Neuronal stem cell (in vitro differentiated cells): Measurements from ENCODE around the gene BCL2.

Source experiments
- DNase-seq: peaks from one replicate; pipeline ENCODE4 v3.0.0-alpha.2; 2013; ENCODE audit warnings: low spot score
- H2AFZ ChIP-seq: one replicate; pipeline ENCODE4 v1.6.1; 2013; ENCODE audit warnings: mild to moderate bottlenecking, low read length, inconsistent platforms
- H2AK5ac ChIP-seq: 2 replicates; pipeline ENCODE4 v1.6.1; 2013; ENCODE audit warnings: low read depth, mild to moderate bottlenecking, inconsistent platforms, low read length, moderate library complexity, mixed read lengths
- H2BK120ac ChIP-seq: 2 replicates; pipeline ENCODE4 v1.6.1; 2013; ENCODE audit warnings: low read depth, mild to moderate bottlenecking, inconsistent platforms, low read length, moderate library complexity, mixed read lengths
- H2BK12ac ChIP-seq: one replicate; pipeline ENCODE4 v1.6.1; 2013; ENCODE audit warnings: low read length, inconsistent platforms
- H2BK15ac ChIP-seq: 2 replicates; pipeline ENCODE4 v1.6.1; 2013; ENCODE audit warnings: mild to moderate bottlenecking, low read length, inconsistent platforms, mixed read lengths
- H2BK5ac ChIP-seq: one replicate; pipeline ENCODE4 v1.6.1; 2013; ENCODE audit warnings: inconsistent platforms, mild to moderate bottlenecking, low read length, moderate library complexity
- H3K14ac ChIP-seq: one replicate; pipeline ENCODE4 v1.6.1; 2013; ENCODE audit warnings: low read length, inconsistent platforms
- H3K18ac ChIP-seq: 2 replicates; pipeline ENCODE4 v1.6.1; 2013; ENCODE audit warnings: low read length, inconsistent platforms
- H3K23ac ChIP-seq: 2 replicates; pipeline ENCODE4 v1.6.1; 2013; ENCODE audit warnings: low read depth, mild to moderate bottlenecking, mixed read lengths, low read length, inconsistent platforms; ENCODE audit not compliant: poor library complexity
- H3K27ac ChIP-seq: replicated peaks from 3 replicates; pipeline ENCODE4 v1.5.1; 2013; ENCODE audit warnings: low read length, inconsistent platforms
- H3K27me3 ChIP-seq, 3 experiments: 2 replicates each; pipeline ENCODE4 v1.6.1; 2013; ENCODE audit warnings: low read length in 3 of 3, mild to moderate bottlenecking in 2 of 3, inconsistent platforms in 1 of 3, low read depth in 1 of 3, mixed read lengths in 1 of 3, moderate library complexity in 1 of 3; ENCODE audit not compliant: control insufficient read depth in 3 of 3, insufficient read depth in 3 of 3
- H3K36me3 ChIP-seq, 2 donors: replicated peaks in 1 of 2; 2 replicates each; pipeline ENCODE4 v1.6.1; 2013; ENCODE audit warnings: low read length in 2 of 2; ENCODE audit not compliant: control insufficient read depth in 2 of 2, insufficient read depth in 2 of 2
- H3K4ac ChIP-seq: 2 replicates; pipeline ENCODE4 v1.6.1; 2013; ENCODE audit warnings: inconsistent platforms, mild to moderate bottlenecking, low read length, moderate library complexity
- H3K4me1 ChIP-seq, 2 donors: 1 replicate in 1 of 2; 2 replicates in 1 of 2; pipeline ENCODE4 v1.6.1; 2013; ENCODE audit warnings: low read length in 2 of 2, low read depth in 1 of 2; ENCODE audit not compliant: control insufficient read depth in 2 of 2, insufficient read depth in 1 of 2
- H3K4me2 ChIP-seq: one replicate; pipeline ENCODE4 v1.6.1; 2013; ENCODE audit warnings: mild to moderate bottlenecking, low read length, inconsistent platforms; ENCODE audit not compliant: insufficient read depth, poor library complexity, severe bottlenecking
- H3K4me3 ChIP-seq, 2 donors: 2 replicates each; pipeline ENCODE4 v1.5.1; 2013; ENCODE audit warnings: low read length in 2 of 2, mild to moderate bottlenecking in 2 of 2, inconsistent platforms in 1 of 2, moderate library complexity in 1 of 2
- H3K79me1 ChIP-seq: one replicate; pipeline ENCODE4 v1.6.1; 2013; ENCODE audit warnings: low read depth, mild to moderate bottlenecking, inconsistent platforms, low read length, moderate library complexity
- H3K9ac ChIP-seq: one replicate; pipeline ENCODE4 v1.6.1; 2013; ENCODE audit warnings: mild to moderate bottlenecking, low read depth, low read length, inconsistent platforms; ENCODE audit not compliant: poor library complexity
- H3K9me3 ChIP-seq, 2 donors: replicated peaks in 1 of 2; 2 replicates each; pipeline versions ENCODE3 to v1.6.1; 2013; ENCODE audit warnings: low read length in 2 of 2, mild to moderate bottlenecking in 2 of 2, inconsistent platforms in 1 of 2, low read depth in 1 of 2, mixed read lengths in 1 of 2, moderate library complexity in 1 of 2; ENCODE audit not compliant: control insufficient read depth in 2 of 2, insufficient read depth in 1 of 2
- H4K8ac ChIP-seq: one replicate; pipeline ENCODE4 v1.6.1; 2013; ENCODE audit warnings: low read depth, mild to moderate bottlenecking, inconsistent platforms, low read length, moderate library complexity
- H4K91ac ChIP-seq: one replicate; pipeline ENCODE4 v1.6.1; 2013; ENCODE audit warnings: low read length, low read depth, mild to moderate bottlenecking, inconsistent platforms; ENCODE audit not compliant: poor library complexity
- WGBS, 2 donors: extraction: QIAGEN DNeasy Blood & Tissue Kit; methylation state at CpG; one replicate each; pipeline ENCODE4 v1.1.7; 2013; ENCODE audit warnings: missing lambda C conversion rate in 2 of 2, mixed read lengths in 1 of 2; ENCODE audit not compliant: insufficient read length in 2 of 2, insufficient replicate concordance in 1 of 2; ENCODE audit errors: extremely low coverage in 2 of 2; 5-methylcytosine and 5-hydroxymethylcytosine counted together

Gene BCL2

DNA sequence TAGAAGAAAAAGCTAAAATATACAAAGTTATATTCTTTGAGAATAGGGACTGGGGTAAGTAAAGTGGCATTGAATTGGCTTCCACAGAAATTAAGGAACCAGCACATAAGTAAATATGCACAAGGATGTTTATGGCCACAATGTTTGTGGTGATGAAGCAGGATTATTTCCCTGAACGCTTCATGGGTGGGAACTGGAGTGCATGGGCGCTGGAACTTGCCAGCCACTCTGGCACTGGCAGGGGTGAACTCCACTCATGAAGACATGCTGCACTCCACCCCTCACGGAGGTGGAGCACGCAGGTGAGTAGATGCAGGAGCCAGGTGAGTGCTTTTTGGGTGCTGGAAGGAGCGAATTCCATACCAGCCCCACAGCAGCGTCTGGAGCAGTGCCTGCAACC is 94.1 kb downstream of the BCL2 start:
- H3K18ac ChIP-seq: no peak overlapping the region
- peaks cover 5 to 14% of the 10 kb centered on the region in 2 donors for H3K9me3 ChIP-seq
- H3K23ac ChIP-seq: no peak overlapping the region
- H2BK12ac ChIP-seq: no peak overlapping the region
- no peak overlapping the region for H2AK5ac ChIP-seq
- DNase-seq: no peak
- no peak overlapping the region for H3K4me2 ChIP-seq
- H3K4ac ChIP-seq: no peak overlapping the region
- H4K91ac ChIP-seq: no peak overlapping the region
- no peaks in the 10 kb centered on the region for H3K27me3 ChIP-seq
- H3K4me1 ChIP-seq: no peaks in the 10 kb centered on the region
- WGBS, 2 donors: no CpG with 5 or more reads among the region's 6 CpGs
- no peak overlapping the region for H2BK5ac ChIP-seq
- no peak overlapping the region for H4K8ac ChIP-seq
- H2BK15ac ChIP-seq: no peak overlapping the region
- H3K14ac ChIP-seq: no peak overlapping the region
- no peaks in the 10 kb centered on the region for H3K79me1 ChIP-seq
- H3K4me3 ChIP-seq: peak overlapping the region in 1 of 2 donors; percentile 22
- no peak overlapping the region for H2BK120ac ChIP-seq
- H3K36me3 ChIP-seq: no peaks in the 10 kb centered on the region
- no peak overlapping the region for H2AFZ ChIP-seq
- no peak overlapping the region for H3K27ac ChIP-seq
- no peak overlapping the region for H3K9ac ChIP-seq

DNA sequence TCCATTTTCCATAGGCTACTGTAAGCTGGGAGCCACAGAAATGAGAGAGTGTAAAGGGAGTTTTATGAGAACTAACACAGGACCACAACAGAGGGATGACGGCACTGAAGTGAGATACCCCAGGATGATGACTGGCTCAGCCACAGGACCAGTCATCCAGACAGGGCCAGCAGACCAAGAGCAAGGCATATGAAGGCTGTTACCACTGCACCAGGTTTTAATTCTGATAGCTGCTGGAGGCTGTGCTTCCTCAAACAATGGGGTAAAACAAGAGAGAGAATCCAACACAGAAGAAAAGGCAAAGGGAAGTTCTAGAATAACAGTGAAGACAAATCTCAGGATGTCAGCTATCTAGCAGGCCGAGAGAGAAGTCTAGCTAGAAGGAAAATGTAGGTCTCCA is 94.9 kb downstream of the BCL2 start:
- Histone ChIP-seq H4K8ac (no peak overlapping the region), H3K79me1 (no peaks in the 10 kb centered on the region), H3K9ac (no peak overlapping the region), H3K36me3 (no peaks in the 10 kb centered on the region), H2BK12ac (no peak overlapping the region), H2AK5ac (no peak overlapping the region), H3K4me3 (no peak overlapping the region), H4K91ac (no peak overlapping the region), H3K4me1 (no peaks in the 10 kb centered on the region), H2BK15ac (no peak overlapping the region), H3K27me3 (no peaks in the 10 kb centered on the region), H3K4ac (no peak overlapping the region), H3K9me3 (peaks cover 5 to 14% of the 10 kb centered on the region in 2 donors), H3K18ac (no peak overlapping the region), H2BK120ac (no peak overlapping the region), H2BK5ac (no peak overlapping the region), H3K27ac (no peak overlapping the region), H3K4me2 (no peak overlapping the region), H3K14ac (no peak overlapping the region), H2AFZ (no peak overlapping the region), H3K23ac (no peak overlapping the region)
- no peak for DNase-seq
- no CpG with 5 or more reads among the region's 2 CpGs for WGBS, 2 donors

DNA sequence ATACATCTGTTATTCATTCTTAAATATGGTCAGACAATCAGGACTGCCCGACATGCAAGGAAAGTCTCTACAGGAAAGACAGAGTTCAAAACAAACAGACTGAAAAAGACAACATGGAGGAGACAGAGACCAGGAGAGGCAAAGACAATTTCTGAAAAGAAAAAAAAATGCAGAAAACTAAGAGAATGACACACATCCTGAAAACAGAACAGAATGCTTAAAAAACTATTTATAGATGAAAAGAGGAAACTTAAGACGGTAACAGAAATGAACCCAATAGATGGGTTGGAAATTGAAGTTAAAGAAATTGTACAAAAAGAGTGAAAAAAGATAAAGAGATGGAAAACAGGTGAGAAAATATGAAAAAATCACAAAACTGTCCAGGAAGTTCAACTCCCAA is 95.7 kb downstream of the BCL2 start:
- Histone ChIP-seq H3K36me3 (no peaks in the 10 kb centered on the region), H4K91ac (no peak overlapping the region), H2BK5ac (no peak overlapping the region), H3K27ac (no peak overlapping the region), H4K8ac (no peak overlapping the region), H3K23ac (no peak overlapping the region), H3K9ac (no peak overlapping the region), H2BK15ac (no peak overlapping the region), H2BK120ac (no peak overlapping the region), H3K4ac (no peak overlapping the region), H3K18ac (no peak overlapping the region), H3K14ac (no peak overlapping the region), H2AK5ac (no peak overlapping the region), H3K4me2 (no peak overlapping the region), H3K27me3 (no peaks in the 10 kb centered on the region), H3K4me1 (no peaks in the 10 kb centered on the region), H3K79me1 (no peaks in the 10 kb centered on the region), H3K9me3 (peaks cover 5 to 14% of the 10 kb centered on the region in 2 donors), H3K4me3 (no peak overlapping the region), H2AFZ (no peak overlapping the region), H2BK12ac (no peak overlapping the region)
- no CpG with 5 or more reads among the region's 2 CpGs for WGBS, 2 donors
- DNase-seq: no peak

DNA sequence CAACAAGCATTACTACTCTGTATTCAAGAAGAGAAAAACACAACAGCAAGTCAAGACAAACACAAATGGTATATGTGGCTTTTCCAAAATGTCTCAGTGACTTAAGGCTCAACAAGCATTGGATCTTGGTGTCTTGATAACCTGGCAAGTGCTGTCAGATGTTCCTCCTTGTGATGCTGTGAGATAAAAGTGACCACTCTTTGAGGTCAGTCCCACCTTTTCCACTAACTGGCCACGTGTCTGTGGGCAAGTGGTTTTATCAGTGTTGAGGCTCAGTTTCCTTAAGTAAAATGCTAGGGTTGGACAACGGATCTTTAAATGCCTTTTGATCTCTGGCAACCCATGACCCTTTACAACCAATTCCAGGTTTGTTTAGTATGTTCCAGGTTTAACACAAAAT is 98.7 kb downstream of the BCL2 start:
- no peak overlapping the region for H3K4me3 ChIP-seq
- H3K79me1 ChIP-seq: no peaks in the 10 kb centered on the region
- no peak overlapping the region for H4K91ac ChIP-seq
- no peaks in the 10 kb centered on the region for H3K27me3 ChIP-seq
- no peak for DNase-seq
- no peak overlapping the region for H2AFZ ChIP-seq
- no peak overlapping the region for H2AK5ac ChIP-seq
- no peak overlapping the region for H3K27ac ChIP-seq
- H3K36me3 ChIP-seq: no peaks in the 10 kb centered on the region
- no peak overlapping the region for H4K8ac ChIP-seq
- no peak overlapping the region for H3K23ac ChIP-seq
- H3K9me3 ChIP-seq: peaks cover 5 to 8% of the 10 kb centered on the region in 2 donors
- no peaks in the 10 kb centered on the region for H3K4me1 ChIP-seq
- H2BK15ac ChIP-seq: no peak overlapping the region
- no peak overlapping the region for H3K4me2 ChIP-seq
- no peak overlapping the region for H3K18ac ChIP-seq
- H2BK12ac ChIP-seq: no peak overlapping the region
- no CpG with 5 or more reads among the region's 2 CpGs for WGBS, 2 donors
- H2BK120ac ChIP-seq: no peak overlapping the region
- H3K14ac ChIP-seq: no peak overlapping the region
- H3K4ac ChIP-seq: no peak overlapping the region
- no peak overlapping the region for H2BK5ac ChIP-seq
- no peak overlapping the region for H3K9ac ChIP-seq
